ENCODE results near the gene BANP.
"Not testable (repeated sequence)": the region's sequence is repeated elsewhere in the genome, so short reads cannot be mapped to it uniquely, and the experiment has no call there.

BANP gene

GRCh38 chr16:88043208-88043910, 92.1 kb downstream of the BANP start:
- H3K27me3 ChIP-seq (ENCODE audit: control insufficient read depth, insufficient read depth, low read length); H3K4me3 ChIP-seq (ENCODE audit: low read depth, low read length); H3K27ac ChIP-seq (ENCODE audit: low read depth, low read length); H3K36me3 ChIP-seq (ENCODE audit: control insufficient read depth, insufficient read depth, low read length); H3K4me1 ChIP-seq (ENCODE audit: control insufficient read depth, insufficient read depth, low read length); H3K9me3 ChIP-seq (ENCODE audit: control insufficient read depth, insufficient read depth, low read length); H3K9ac ChIP-seq (ENCODE audit: low read depth, low read length): not testable (repeated sequence)

GRCh38 chr16:88044121-88044581, 92.9 kb downstream of the BANP start:
- H3K27me3 ChIP-seq (ENCODE audit: control insufficient read depth, insufficient read depth, low read length); H3K9me3 ChIP-seq (ENCODE audit: control insufficient read depth, insufficient read depth, low read length); H3K4me1 ChIP-seq (ENCODE audit: control insufficient read depth, insufficient read depth, low read length); H3K27ac ChIP-seq (ENCODE audit: low read depth, low read length); H3K4me3 ChIP-seq (ENCODE audit: low read depth, low read length); H3K9ac ChIP-seq (ENCODE audit: low read depth, low read length): not testable (repeated sequence)
- H3K36me3 ChIP-seq (ENCODE audit: control insufficient read depth, insufficient read depth, low read length): peaks cover 12% of the 10 kb centered on the region

DNA sequence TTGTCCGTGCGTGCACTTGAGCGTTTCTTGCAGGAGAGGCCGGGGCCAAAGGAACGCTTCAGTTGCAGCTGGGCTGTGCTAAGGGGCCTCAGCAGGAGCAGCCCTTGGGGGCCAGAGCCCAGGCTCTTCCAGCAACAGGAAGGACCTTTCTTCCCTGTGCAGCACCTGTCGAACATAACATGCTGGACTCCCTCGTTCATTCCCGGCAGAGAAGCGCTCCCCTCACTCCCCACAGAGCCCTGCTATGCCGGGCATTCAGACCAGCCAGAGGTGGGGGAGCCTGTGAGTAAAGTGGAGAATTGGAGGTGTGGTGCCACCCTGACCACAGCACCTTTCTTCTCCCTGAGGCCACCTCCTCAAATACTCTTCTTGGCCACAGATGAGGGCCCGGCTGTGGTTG, 94.1 kb downstream of the BANP start:
- H3K9ac ChIP-seq (ENCODE audit: low read depth, low read length); H3K27me3 ChIP-seq (ENCODE audit: control insufficient read depth, insufficient read depth, low read length); H3K27ac ChIP-seq (ENCODE audit: low read depth, low read length); H3K4me1 ChIP-seq (ENCODE audit: control insufficient read depth, insufficient read depth, low read length); H3K4me3 ChIP-seq (ENCODE audit: low read depth, low read length); H3K9me3 ChIP-seq (ENCODE audit: control insufficient read depth, insufficient read depth, low read length): not testable (repeated sequence)
- peaks cover 16% of the 10 kb centered on the region for H3K36me3 ChIP-seq (ENCODE audit: control insufficient read depth, insufficient read depth, low read length)

GRCh38 chr16:88045820-88046303, 94.6 kb downstream of the BANP start:
- H3K9ac ChIP-seq (ENCODE audit: low read depth, low read length): no peak overlapping the region
- H3K36me3 ChIP-seq (ENCODE audit: control insufficient read depth, insufficient read depth, low read length): peaks cover 19% of the 10 kb centered on the region
- H3K4me3 ChIP-seq (ENCODE audit: low read depth, low read length): no peak overlapping the region
- no peak overlapping the region for H3K27ac ChIP-seq (ENCODE audit: low read depth, low read length)
- H3K9me3 ChIP-seq (ENCODE audit: control insufficient read depth, insufficient read depth, low read length): no peaks in the 10 kb centered on the region
- no peaks in the 10 kb centered on the region for H3K27me3 ChIP-seq (ENCODE audit: control insufficient read depth, insufficient read depth, low read length)
- H3K4me1 ChIP-seq (ENCODE audit: control insufficient read depth, insufficient read depth, low read length): no peaks in the 10 kb centered on the region

GRCh38 chr16:88047462-88047861, 96.2 kb downstream of the BANP start:
- Histone ChIP-seq H3K27me3 (ENCODE audit: control insufficient read depth, insufficient read depth, low read length) (no peaks in the 10 kb centered on the region), H3K4me1 (ENCODE audit: control insufficient read depth, insufficient read depth, low read length) (no peaks in the 10 kb centered on the region), H3K9ac (ENCODE audit: low read depth, low read length) (no peak overlapping the region), H3K36me3 (ENCODE audit: control insufficient read depth, insufficient read depth, low read length) (peaks cover 21% of the 10 kb centered on the region), H3K27ac (ENCODE audit: low read depth, low read length) (no peak overlapping the region), H3K9me3 (ENCODE audit: control insufficient read depth, insufficient read depth, low read length) (no peaks in the 10 kb centered on the region), H3K4me3 (ENCODE audit: low read depth, low read length) (no peak overlapping the region)

- H3K4me3 ChIP-seq (ENCODE audit: low read depth, low read length): no peak overlapping the region
- H3K9me3 ChIP-seq (ENCODE audit: control insufficient read depth, insufficient read depth, low read length): no peaks in the 10 kb centered on the region
- H3K27me3 ChIP-seq (ENCODE audit: control insufficient read depth, insufficient read depth, low read length): no peaks in the 10 kb centered on the region
- H3K4me1 ChIP-seq (ENCODE audit: control insufficient read depth, insufficient read depth, low read length): no peaks in the 10 kb centered on the region
- no peak overlapping the region for H3K9ac ChIP-seq (ENCODE audit: low read depth, low read length)
- H3K36me3 ChIP-seq (ENCODE audit: control insufficient read depth, insufficient read depth, low read length): peaks cover 26% of the 10 kb centered on the region
- H3K27ac ChIP-seq (ENCODE audit: low read depth, low read length): no peak overlapping the region
Measured at GRCh38 chr16:88048985-88049384, 97.8 kb downstream of the BANP start.

DNA sequence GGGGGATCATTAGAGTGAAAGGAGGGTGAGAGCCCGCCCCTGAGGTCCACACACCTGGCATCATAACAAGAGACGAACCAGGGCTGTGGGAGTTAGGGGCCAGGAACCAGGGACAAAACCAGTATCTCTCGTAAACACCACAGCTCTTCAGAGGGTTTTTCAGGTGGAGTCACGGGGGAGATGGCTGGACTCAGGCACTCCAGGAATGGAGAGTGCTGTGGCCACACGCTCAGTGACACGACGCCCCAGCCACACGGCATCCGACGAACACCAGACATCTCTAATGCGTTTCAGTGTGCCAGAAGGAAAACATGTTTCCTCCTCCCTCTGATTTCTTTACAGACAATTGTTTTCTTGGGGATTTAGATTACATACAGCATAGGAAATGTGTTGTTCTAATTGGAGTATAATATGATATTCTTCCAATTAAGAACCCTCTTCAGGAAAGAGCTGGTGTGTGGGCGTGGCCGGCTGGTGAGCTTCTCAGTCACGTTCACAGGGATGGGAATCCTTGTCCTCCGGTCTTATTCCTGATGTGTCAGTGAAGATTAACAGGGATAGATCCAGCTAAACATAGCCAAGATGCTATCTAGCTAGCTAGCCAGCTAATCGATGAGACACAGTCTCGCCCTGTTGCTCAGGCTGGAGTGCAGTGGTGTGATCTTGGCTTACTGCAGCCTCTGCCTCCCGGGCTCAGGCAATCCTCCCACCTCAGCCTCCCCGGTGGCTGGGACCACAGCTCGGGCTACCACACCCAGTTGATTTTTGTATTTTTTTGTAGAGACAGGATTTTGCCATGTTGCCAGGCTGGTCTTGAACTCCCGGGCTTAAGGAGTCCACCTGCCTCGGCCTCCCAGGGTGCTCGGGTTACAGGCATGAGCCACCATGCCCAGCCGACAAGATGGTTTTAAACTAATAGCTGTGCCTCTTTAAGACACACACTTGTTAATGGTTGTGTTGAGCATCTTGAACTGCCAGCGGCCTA, 98.6 kb downstream of the BANP start:
- Histone ChIP-seq H3K27ac (ENCODE audit: low read depth, low read length) (no peak overlapping the region), H3K4me1 (ENCODE audit: control insufficient read depth, insufficient read depth, low read length) (no peaks in the 10 kb centered on the region), H3K9ac (ENCODE audit: low read depth, low read length) (no peak overlapping the region), H3K36me3 (ENCODE audit: control insufficient read depth, insufficient read depth, low read length) (peaks cover 26% of the 10 kb centered on the region), H3K9me3 (ENCODE audit: control insufficient read depth, insufficient read depth, low read length) (no peaks in the 10 kb centered on the region), H3K4me3 (ENCODE audit: low read depth, low read length) (no peak overlapping the region), H3K27me3 (ENCODE audit: control insufficient read depth, insufficient read depth, low read length) (no peaks in the 10 kb centered on the region)

DNA sequence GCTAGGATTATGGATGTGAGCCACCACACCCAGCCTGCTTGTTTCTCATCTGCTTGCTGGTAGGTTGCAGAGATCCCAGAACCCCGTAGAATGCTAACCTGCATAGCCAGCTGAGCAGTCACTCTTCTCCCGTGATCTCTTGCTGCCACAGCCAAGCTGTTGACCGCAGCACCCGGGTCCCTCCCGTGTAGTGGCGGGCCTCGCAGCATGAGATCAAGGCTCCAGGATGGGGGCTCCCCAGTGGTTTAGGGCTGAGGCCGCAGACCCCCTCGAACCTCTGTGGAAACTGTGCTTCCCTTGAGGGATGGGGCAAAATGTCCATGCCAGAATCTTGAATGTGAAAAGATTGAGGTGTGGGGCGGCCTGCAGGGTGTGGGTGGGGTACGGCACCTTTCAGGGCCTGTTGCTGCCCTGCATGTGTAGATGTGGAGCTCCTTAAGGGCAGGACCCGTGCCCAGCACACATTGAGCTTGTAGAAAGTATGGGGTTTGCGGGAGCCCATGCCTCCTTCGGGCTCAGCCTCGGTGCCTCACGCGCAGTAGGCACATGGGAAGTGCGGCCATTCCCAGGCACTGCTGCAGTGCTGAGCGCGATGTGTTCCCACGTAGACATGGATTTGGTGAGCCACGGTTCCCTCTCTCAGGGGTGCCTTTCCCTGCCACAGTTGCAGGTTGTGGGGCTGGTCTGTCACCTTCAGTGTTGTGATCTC, 99.9 kb downstream of the BANP start:
- peaks cover 21% of the 10 kb centered on the region for H3K36me3 ChIP-seq (ENCODE audit: control insufficient read depth, insufficient read depth, low read length)
- H3K9me3 ChIP-seq (ENCODE audit: control insufficient read depth, insufficient read depth, low read length): no peaks in the 10 kb centered on the region
- no peak overlapping the region for H3K27ac ChIP-seq (ENCODE audit: low read depth, low read length)
- no peak overlapping the region for H3K4me3 ChIP-seq (ENCODE audit: low read depth, low read length)
- H3K4me1 ChIP-seq (ENCODE audit: control insufficient read depth, insufficient read depth, low read length): no peaks in the 10 kb centered on the region
- H3K27me3 ChIP-seq (ENCODE audit: control insufficient read depth, insufficient read depth, low read length): no peaks in the 10 kb centered on the region
- H3K9ac ChIP-seq (ENCODE audit: low read depth, low read length): no peak overlapping the region

GRCh38 chr16:88052661-88053060, 101.4 kb downstream of the BANP start:
- H3K4me1 ChIP-seq (ENCODE audit: control insufficient read depth, insufficient read depth, low read length): no peaks in the 10 kb centered on the region
- no peak overlapping the region for H3K27ac ChIP-seq (ENCODE audit: low read depth, low read length)
- H3K9me3 ChIP-seq (ENCODE audit: control insufficient read depth, insufficient read depth, low read length): no peaks in the 10 kb centered on the region
- H3K36me3 ChIP-seq (ENCODE audit: control insufficient read depth, insufficient read depth, low read length): peaks cover 21% of the 10 kb centered on the region
- H3K27me3 ChIP-seq (ENCODE audit: control insufficient read depth, insufficient read depth, low read length): no peaks in the 10 kb centered on the region
- H3K9ac ChIP-seq (ENCODE audit: low read depth, low read length): no peak overlapping the region
- no peak overlapping the region for H3K4me3 ChIP-seq (ENCODE audit: low read depth, low read length)

DNA sequence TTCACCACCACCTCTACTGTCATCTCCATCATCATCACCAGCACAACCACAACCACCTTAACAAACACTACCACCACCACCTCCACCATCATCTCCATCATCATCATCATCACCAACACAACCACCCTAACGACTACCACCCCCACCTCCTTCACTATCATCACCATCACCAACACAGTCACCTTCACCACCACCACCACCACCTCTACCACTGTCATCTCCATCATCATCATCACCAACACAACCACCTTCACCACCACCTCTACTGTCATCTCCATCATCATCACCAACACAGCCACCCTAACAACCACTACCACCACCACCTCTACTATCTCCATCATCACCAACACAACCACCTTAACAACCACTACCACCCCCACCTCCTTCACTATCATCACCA, 102.2 kb downstream of the BANP start:
- H3K27me3 ChIP-seq (ENCODE audit: control insufficient read depth, insufficient read depth, low read length); H3K27ac ChIP-seq (ENCODE audit: low read depth, low read length); H3K9me3 ChIP-seq (ENCODE audit: control insufficient read depth, insufficient read depth, low read length); H3K4me3 ChIP-seq (ENCODE audit: low read depth, low read length); H3K4me1 ChIP-seq (ENCODE audit: control insufficient read depth, insufficient read depth, low read length); H3K9ac ChIP-seq (ENCODE audit: low read depth, low read length): not testable (repeated sequence)
- H3K36me3 ChIP-seq (ENCODE audit: control insufficient read depth, insufficient read depth, low read length): peaks cover 20% of the 10 kb centered on the region
